Jurkat, Clone E6-1 (cell line): ENCODE measurements around the gene RNF144B.

Experiments
- DNase-seq: peaks from one replicate; pipeline ENCODE4 v3.0.0-alpha.2; 2011; ENCODE audit warnings: low read depth, low spot score
- H3K4me3 ChIP-seq: 2 replicates; pipeline ENCODE4 v1.5.1; 2011; ENCODE audit warnings: mild to moderate bottlenecking, low read length, control low read depth, moderate library complexity

The RNF144B gene

DNA sequence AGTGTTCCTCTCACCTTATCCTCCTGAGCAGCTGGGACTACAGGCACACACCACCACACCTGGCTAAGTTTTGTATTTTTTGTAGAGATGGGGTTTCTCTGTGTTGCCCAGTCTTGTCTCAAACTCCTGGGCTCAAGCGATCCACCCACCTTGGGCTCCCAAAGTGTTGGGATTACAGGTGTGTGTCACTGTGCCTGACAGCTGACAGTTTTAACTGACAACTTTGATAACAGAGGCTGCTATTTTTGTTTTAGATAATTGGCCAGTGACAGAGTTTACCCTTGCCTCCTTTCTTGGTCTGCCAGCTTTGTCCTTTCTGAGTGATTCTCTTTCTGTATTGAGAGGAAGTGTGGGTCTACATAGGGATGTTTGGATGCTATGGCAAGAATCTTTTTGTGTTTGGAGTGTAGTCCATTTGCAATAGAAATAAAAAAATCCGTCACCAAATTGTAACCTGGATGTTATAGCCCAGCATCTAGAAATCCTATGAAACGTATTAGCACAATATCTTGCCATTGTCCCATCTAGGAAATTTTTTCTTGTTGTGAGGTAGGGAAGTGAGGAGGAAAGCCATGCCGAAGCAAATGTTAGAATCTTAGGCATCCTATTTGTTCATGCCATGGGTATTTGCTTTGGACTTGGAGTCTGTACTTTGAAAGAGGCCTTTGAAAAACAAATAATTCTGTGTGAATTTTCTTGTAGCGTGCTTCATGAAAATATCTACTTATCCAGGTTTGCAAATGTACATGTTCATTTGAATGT, 80.8 kb downstream of the RNF144B start:
- no peak overlapping the region for H3K4me3 ChIP-seq
- no peak for DNase-seq

DNA sequence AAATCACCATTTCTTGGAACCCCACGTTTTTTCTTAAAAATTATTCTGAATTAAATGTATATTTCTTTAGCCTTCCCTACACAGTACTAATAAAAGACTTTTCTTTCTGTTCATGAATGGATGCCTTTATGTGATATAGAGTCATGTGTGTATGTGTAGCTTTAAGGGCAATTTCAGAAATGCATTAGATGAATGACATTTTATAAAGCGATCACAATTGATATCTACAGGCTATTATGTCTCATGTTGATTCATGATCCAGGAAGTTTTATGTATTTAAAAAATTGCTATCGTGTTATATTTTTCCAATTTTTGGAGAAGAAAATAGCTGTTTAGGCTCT, 81.3 kb downstream of the RNF144B start:
- H3K4me3 ChIP-seq, result no peak overlapping the region
- DNase-seq, result no peak

DNA sequence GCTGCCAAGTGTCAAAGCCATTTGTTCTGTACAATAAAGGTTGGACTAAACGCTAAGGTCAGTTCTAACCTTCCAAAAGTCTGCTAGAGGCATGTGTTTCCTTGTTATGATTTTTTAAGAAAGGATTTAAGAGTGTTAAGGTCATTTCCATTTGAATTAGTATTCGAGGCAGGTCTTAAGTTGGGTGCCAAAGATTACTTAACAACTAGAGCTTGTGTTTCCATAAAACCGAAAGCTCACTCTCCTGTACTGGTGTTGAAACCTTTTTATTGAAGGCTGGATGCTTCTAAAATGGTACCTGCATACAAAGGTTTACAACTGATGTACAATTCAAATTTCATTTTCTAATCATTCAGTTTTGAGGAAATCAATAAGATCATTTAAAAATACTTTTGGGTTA, 82.4 kb downstream of the RNF144B start:
- H3K4me3 ChIP-seq, result no peak overlapping the region
- no peak for DNase-seq

DNA sequence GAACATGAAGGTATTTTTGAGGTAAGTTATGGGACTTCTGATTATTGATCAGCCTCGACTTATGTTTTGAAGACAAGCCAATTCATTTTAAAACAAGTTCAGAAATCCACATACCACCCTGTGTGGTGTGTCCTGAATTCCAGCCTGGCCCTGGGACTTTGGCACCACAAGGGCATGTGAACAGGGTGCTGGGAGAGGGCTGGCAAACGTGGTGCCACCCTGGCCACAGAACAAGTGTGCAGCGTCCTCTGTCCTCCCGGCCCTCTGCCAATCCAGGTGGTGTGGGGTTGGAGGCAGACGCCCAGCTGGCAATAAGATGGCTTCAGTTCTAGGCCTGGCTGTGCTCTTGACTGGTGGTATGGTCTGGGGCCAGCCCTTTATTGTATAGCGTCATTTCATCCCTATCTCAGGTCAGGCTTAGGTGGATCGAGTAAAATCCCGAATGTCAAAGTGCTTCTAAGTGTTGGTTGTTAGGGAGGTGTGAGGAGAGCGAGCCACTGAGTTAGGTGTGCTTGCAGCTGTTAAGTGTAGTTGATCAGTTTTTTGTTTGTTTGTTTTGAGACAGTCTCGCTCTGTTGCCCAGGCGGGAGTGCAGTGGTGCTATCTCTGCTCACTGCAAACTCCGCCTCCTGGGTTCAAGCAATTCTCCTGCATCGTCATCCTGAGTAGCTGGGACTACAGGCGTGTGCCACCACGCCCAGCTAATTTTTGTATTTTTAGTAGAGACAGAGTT, 84.2 kb downstream of the RNF144B start:
- DNase-seq, result no peak

DNA sequence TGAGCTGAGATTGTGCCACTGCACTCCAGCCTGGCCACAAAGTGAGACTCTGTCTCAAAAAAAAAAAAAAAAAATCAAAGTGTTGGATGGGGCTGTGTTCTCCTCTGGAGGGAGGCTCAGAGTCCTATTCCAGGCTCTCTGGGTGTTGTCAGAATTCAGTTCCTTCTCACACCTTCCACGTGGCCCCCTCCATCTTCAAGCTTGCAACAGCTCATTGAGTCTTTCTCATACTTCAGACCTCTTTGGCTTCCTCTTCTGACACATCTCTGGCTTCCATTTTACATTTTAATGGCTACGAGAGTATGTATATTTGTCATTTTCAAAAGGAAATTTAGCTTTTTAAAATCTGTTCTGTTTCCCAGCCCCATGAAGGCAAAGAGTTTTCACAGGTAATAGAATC, 85.8 kb downstream of the RNF144B start:
- DNase-seq, result no peak
- H3K4me3 ChIP-seq, result no peak overlapping the region

More for the DNA sequence above, 84.2 kb downstream of the RNF144B start:
- H3K4me3 ChIP-seq, result no peak overlapping the region

GRCh38 chr6:18473755-18474154, 86.6 kb downstream of the RNF144B start:
- DNase-seq, result no peak

GRCh38 chr6:18477301-18477941, 90.3 kb downstream of the RNF144B start:
- H3K4me3 ChIP-seq, result no peak overlapping the region
- DNase-seq, result no peak

More at GRCh38 chr6:18473755-18474154, 86.6 kb downstream of the RNF144B start:
- H3K4me3 ChIP-seq, result no peak overlapping the region

DNA sequence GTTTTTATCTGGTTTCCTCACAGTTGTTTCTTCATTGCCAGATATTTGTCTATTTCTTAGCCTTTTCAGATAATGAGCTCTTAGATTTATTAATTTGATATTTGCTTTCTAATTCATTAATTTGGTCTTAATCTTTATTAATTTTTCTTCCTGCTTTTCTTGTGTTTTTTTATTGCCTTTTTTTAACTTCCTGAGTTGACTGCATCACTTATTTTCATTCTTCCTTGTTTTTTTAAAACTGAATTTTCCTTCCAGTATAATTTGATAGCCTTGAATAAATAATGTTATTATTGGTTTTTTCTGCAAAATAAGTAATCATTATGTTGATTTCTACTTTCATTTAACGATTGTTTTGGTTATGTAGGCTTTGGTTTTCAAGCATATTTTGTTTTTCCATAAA, 91.5 kb downstream of the RNF144B start:
- H3K4me3 ChIP-seq, result no peak overlapping the region
- DNase-seq, result no peak

- H3K4me3 ChIP-seq, result no peak overlapping the region
- DNase-seq, result no peak
Measured at GRCh38 chr6:18481870-18482269, 94.7 kb downstream of the RNF144B start.

DNA sequence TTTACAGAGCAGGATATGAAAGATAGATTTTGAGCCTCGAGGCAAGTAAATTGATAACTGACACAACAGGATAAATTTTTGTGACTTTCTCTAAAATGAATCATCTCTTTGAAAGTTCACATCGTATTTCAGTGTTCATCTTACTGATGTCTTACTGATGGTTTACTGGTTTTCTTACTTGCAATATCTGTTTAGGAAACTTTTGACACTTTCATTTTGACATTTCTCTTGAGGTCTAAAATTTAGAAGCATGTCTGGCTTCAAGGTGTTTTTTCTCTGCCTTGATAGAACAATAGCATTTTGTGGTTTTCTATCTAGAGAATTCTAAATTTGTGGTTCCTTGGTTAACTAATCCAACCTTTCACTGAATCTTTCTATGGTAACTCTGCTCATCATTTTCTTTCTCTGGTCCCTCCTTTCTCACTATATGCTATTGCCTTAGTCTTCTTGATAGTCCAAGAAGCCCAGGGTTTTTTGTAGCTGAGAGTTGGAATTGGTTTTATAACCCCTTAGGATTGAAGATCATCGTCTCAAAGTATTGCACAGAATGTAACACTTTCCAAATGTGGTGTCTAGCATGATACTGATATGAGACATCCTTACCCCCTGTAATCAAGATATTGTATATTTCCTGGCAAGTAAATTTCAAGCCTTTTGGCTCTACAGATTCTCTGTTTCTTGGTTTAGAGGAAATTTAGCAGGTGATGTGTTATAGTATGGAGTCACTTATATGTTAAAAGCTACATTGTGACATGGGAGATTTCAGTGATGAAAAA, 98.7 kb downstream of the RNF144B start:
- DNase-seq, result peak; percentile 6
- H3K4me3 ChIP-seq, result no peak overlapping the region

GRCh38 chr6:18488004-18488403, 100.9 kb downstream of the RNF144B start:
- H3K4me3 ChIP-seq, result no peak overlapping the region
- DNase-seq, result no peak

- DNase-seq, result no peak
- no peak overlapping the region for H3K4me3 ChIP-seq
Measured at GRCh38 chr6:18488526-18489270, 101.5 kb downstream of the RNF144B start.

DNA sequence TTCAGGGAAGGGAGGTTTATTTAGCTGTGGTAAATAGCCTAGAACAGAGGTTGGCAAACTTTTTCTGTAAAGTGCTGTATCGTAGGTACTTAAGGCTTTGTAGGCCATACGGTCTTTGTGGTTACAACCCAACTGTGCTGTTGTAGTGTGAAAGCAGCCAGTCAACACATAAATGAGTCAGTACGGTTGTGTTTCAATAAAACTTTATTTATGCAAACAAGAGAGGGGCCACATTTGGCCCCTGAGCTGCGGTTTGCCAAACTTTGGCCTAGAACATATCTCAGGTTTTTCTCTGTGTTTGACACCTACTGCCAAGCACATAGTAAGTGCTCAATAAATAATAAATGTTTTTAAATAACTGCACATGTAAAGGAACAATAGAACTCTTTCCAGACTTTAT, 102.2 kb downstream of the RNF144B start:
- no peak overlapping the region for H3K4me3 ChIP-seq
- DNase-seq, result no peak

GRCh38 chr6:18491308-18492045, 104.3 kb downstream of the RNF144B start:
- no peak for DNase-seq

DNA sequence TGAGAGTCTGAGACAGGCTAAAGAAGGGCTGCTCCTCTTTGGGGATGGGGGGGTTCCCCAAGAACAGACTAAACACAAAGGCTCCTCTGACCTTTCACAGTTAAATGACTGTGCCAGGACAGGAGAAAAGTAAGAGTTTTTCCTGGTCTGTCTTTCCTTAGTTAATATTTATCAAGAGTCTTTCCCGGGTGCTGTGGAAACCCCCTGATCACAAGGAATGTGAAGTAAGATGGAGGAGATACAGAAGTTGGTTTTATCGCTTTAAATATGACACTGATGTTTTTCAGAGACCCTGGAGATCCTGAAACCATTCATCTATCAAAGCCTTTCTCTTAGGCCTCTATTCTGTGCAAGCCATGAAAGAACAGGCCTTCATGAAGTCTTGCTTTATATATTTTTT, 105.8 kb downstream of the RNF144B start:
- H3K4me3 ChIP-seq, result no peak overlapping the region
- no peak for DNase-seq

More at GRCh38 chr6:18491308-18492045, 104.3 kb downstream of the RNF144B start:
- H3K4me3 ChIP-seq, result no peak overlapping the region

DNA sequence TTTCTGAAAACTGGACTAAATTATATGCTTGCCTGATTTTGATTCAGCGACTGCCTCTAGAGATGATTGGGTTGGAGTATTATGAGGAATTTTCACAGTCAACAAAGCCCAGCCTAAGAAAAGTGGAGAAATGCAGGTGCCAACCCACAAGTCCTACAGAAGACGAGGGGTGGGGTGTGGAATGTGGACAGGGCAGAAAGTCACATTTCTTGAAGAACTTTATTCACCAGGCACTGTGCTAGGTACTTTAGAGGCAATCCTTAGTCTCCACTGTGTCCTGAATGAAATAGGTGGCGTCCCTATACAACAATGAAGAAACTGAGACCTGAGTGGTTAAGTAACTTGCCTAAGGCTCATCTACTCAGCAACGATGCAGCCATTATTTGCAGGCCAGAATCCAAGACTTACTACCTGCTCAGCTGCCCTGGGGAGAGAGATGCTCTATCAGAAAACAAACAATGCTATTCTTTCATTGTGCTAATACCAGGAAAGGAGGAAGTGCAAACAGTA, 106.3 kb downstream of the RNF144B start:
- no peak for DNase-seq
- H3K4me3 ChIP-seq, result no peak overlapping the region

- no peak overlapping the region for H3K4me3 ChIP-seq
- no peak for DNase-seq
Measured at GRCh38 chr6:18493925-18494324, 106.8 kb downstream of the RNF144B start.

DNA sequence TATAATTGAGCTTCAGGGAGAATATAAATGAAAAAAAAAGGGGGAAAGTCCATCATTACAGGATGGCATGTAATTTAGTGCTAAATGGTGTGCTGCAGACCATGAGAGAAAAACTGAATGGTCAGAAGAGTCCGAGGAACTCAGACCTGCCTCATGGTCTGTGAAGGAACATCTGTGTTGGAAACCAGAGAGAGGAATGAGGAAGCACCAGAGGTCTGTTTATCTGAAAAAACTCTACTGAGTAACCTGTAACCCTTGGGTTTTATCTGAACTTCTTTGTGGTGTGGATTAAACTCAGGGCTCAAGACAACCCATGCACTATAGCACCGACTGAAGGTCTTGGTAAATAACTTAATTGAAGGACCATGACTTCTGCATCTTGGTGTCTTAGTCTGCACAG, 108.1 kb downstream of the RNF144B start:
- no peak overlapping the region for H3K4me3 ChIP-seq
- no peak for DNase-seq
